ENCODE results near the gene CARD10. TPM values are rescaled to one million over a fixed set of nuclear protein-coding genes. Genes with fewer than 3 reads are reported as not detected.

CARD10 gene
- total and polyA plus RNA-seq, 2 of the 13 experiments (the other 11 are each of a cell fraction or from before 2014, with no cell fraction given) = 35.2 to 55.8 TPM

DNA sequence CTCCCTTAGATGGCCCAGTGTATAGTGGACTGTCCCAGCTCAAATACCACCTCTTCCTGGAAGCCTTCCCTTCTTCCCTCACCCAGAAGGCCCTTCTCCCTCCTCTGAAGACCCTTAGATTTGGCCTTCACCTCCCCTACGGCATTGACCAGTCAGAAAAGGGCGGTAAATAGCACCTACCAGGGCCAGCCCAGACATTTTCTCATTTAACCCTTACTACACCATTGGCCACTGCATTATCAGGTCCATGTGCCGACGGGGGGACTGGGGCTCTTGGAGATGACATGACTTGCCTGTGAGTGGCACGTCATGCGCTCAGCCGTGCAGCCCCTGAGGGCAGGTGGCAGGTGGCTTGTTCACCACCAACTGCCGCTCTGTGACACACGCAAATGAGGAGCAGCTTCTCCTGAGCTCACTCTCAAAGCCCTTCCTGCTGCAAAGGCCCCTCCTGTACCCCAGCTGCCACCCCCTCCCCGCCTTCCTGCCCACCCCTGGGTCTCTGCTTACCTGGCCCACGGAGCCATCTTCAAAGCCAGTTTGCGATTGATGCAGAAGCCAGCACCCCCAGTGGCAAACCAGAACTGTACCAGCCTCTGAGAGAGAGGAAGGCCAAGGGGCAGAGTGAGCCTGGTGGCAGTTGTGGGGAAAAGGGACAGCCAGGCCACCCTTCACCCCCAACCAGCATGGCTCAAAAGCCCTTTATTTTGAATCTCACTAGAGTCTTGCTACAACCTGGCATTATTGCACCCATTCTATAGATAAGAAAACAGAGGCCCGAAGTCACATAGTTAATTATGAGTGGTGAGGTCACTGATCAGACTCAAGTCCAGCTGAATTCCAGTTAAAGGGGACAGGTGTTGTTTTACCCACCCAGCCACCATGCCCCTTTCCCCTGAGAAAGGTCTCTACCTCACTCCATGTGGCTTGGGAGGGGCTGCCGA, 42.6 kb downstream of the CARD10 start (continued):
- TF ChIP-seq ZNF44 (CRISPR knock-in tag; IDR thresholded peaks at IDR 0.05) (no peak), ZFX (CRISPR knock-in tag; IDR thresholded peaks at IDR 0.05; ENCODE audit: low read depth) (no peak)

- intact Hi-C loops (cut with micrococcal nuclease; ENCODE audit: unreplicated experiment) (loop anchor here (10.0 kb wide), 1 partner anchor 50 kb away; no protein-coding TSS in a partner anchor), in situ Hi-C loops (cut with HindIII; ENCODE audit: extremely low pct_ligation_motif_present, low pct_unique_long_range_greater_than_20kb) (no loop called here)
- Histone ChIP-seq H3K4me3 (replicated peaks in 1 of 3; ENCODE audit: insufficient read depth in 1 of 3, low read depth in 2 of 3, low read length in 3 of 3) (no peak overlapping the region), H3K4me1 (ENCODE audit: insufficient read depth, low read length) (peaks cover 19% of the 10 kb centered on the region), H2AFZ (ENCODE audit: low read length) (no peak overlapping the region), H3K36me3 (replicated peaks in 1 of 2; ENCODE audit: control insufficient read depth in 1 of 2, insufficient read depth in 2 of 2, low read length in 2 of 2) (no peaks in the 10 kb centered on the region), H3K79me2 (ENCODE audit: insufficient read depth, low read length) (no peaks in the 10 kb centered on the region), H3K9ac (ENCODE audit: insufficient read depth, low read depth, low read length) (no peak overlapping the region), H3K27me3 (ENCODE audit: control insufficient read depth in 1 of 2, insufficient read depth in 2 of 2, low read length in 2 of 2) (peaks cover 0 to 3% of the 10 kb centered on the region in 2 experiments; a peak in 1 of 5 replicates), H3K27ac (ENCODE audit: extremely low read length, insufficient read depth, low read length) (no peak overlapping the region), H3K9me3 (ENCODE audit: low read length) (no peaks in the 10 kb centered on the region), H3K4me2 (ENCODE audit: low read depth, low read length) (no peak overlapping the region), H4K20me1 (ENCODE audit: insufficient read depth, low read length) (no peaks in the 10 kb centered on the region)
- FAIRE-seq = no peak
- TF ChIP-seq ZNF24 (IDR thresholded peaks at IDR 0.05) = 0 out of 2 replicates have a peak, but pooled peaks have one; percentile 23
- TF ChIP-seq RAD21 (CRISPR knock-in tag; IDR thresholded peaks at IDR 0.05) = no peak
- no peak for TF ChIP-seq KLF11 (CRISPR knock-in tag; IDR thresholded peaks at IDR 0.05)
- TF ChIP-seq ZNF724P (CRISPR knock-in tag; IDR thresholded peaks at IDR 0.05; ENCODE audit: borderline replicate concordance) = no peak
- TF ChIP-seq PCBP1 (IDR thresholded peaks at IDR 0.05; ENCODE audit: borderline replicate concordance, low read depth, low read length) = no peak
- peak; percentile 86 for TF ChIP-seq ZNF629 (CRISPR knock-in tag; conservative IDR thresholded peaks at IDR 0.05)
- ATAC-seq = no peak
- POLR2A ChIA-PET = no interaction called here
- DNase-seq (ENCODE audit: low spot score) = no peak
- CTCF ChIA-PET (ENCODE audit: low intra/inter-chr PET ratio, low total read pairs) = no interaction called here
- no TSS peak for BruUV-seq (replicated peaks)
- WGBS (ENCODE audit: low lambda C conversion rate) = 82% methylated on average over 8 of the region's 11 CpGs
These were observed 44.6 kb downstream of the CARD10 start for GRCh38 chr22:37474447-37475090.

All from HepG2 (cell line).